GM12891 (cell line): ENCODE measurements around the gene RAB11FIP4.

Source experiments
- DNase-seq: peaks from one replicate; pipeline ENCODE4 v3.0.0; 2011; ENCODE audit warnings: low spot score; ENCODE audit not compliant: insufficient read length
- FAIRE-seq: peaks from 2 replicates; lab custom pipeline; 2011; peaks lifted over from hg19 to GRCh38; lab: Jason Lieb, UNC
- PAX5 ChIP-seq: IDR thresholded peaks from 2 replicates; pipeline ENCODE4 v1.6.1; 2011; ENCODE audit warnings: low read length, moderate library complexity, mild to moderate bottlenecking; ENCODE audit not compliant: insufficient read depth, severe bottlenecking
- POLR2A ChIP-seq: IDR thresholded peaks from 2 replicates; pipeline ENCODE4 v1.6.1; 2011; ENCODE audit warnings: low read depth, low read length, control low read depth
- POLR2AphosphoS5 ChIP-seq: IDR thresholded peaks from 2 replicates; pipeline ENCODE4 v1.6.1; 2011; ENCODE audit warnings: low read depth, low read length, control low read depth
- POU2F2 ChIP-seq: IDR thresholded peaks from 2 replicates; pipeline ENCODE4 v1.6.1; 2011; ENCODE audit warnings: low read depth, mild to moderate bottlenecking, control low read depth, low read length, moderate library complexity
- SPI1 ChIP-seq: IDR thresholded peaks from 2 replicates; pipeline ENCODE4 v1.6.1; 2011; ENCODE audit warnings: low read depth, low read length, control low read depth
- TAF1 ChIP-seq: IDR thresholded peaks from 2 replicates; pipeline ENCODE4 v1.6.1; 2011; ENCODE audit warnings: low read depth, low read length, control low read depth

RAB11FIP4 gene

DNA sequence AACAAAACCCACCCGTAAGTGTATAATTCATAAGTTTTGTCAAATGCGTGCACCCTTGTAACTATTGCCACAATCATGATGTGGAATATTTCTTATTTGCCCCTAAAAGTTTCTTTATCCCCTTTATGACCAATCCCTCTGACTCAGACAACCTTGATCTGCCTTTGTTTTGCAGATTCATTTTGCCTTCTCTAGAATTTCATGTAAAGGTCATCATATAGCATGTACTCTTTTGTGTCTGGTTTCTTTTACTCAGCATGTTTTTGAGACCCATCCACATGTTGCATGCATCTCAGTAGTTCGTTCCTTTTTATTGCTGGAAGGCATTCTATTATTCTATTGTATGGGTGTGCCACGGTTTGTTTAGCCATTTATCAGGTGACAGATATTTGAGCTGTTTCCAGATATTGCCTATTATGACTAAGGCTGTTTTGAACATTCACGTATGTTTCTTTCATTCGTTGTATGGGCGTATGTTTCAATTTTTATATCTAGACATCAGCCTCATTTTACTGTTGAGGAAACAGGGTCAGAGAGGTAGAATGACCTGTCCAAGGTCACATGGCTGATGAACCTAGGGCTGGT, 192.4 kb downstream of the RAB11FIP4 start:
- DNase-seq (no peak), FAIRE-seq (no peak)
- TF ChIP-seq POLR2A (no peak), SPI1 (no peak), POU2F2 (no peak), TAF1 (no peak), POLR2AphosphoS5 (no peak), PAX5 (no peak)

DNA sequence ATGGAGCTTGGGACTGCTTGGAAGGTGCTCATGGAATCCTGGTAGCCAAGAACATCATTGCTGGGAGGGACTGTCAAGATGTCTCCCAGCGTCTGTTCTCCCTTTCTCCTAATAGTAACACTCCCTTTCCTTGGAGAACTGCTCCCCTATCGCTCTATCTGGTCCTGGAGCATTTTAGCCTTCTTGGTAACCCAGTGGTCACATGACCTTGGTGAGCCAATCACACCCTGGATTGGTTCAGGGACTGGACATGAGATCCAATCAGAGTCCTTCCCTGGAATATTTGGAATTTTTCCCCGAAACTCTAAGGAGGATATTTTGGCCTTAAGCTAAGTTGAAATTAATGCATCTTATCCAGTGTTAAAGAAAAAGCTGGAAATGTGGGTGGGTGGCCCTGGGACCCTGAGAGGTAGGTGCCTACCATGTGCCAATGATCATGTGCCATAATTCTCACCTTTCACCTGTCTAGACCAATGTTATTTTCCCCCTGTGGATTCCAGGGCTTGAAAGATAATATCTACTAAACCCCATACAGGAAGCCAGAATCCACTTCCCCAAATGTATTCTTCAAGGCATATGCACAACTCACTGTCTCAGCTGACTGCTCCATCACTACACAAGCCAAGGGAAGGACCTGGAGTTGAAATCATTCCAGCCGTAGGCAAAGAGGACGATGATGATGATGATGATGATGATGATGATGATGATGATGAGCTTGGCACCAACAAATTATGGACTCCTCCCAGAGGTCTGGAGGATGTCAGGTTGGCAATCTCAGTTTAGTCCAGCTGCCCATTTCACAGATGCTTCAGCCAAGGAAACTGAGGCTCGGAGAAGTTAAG, 193.2 kb downstream of the RAB11FIP4 start:
- no peak for DNase-seq
- TF ChIP-seq POLR2AphosphoS5 (no peak), TAF1 (no peak), POU2F2 (no peak), PAX5 (no peak), SPI1 (no peak), POLR2A (no peak)
- FAIRE-seq = no peak

DNA sequence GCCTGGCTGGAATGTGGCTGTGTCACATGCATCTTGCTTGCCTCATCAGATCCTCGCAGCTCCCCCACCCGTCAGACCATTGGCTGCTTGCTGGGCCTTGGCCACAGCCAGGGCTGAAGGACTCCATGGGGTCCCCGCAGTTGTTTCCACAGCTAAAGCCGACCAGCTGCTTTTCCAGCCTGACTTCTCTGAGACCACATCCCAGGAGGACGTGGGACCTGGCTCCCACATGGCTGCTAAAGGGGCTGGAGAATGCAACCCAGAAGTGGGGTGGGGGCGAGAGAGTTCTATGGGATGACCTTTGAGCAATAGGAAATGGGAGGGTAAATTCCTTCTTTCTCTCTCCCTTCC, 193.8 kb downstream of the RAB11FIP4 start:
- DNase-seq (no peak), FAIRE-seq (no peak)
- TF ChIP-seq PAX5 (no peak), SPI1 (no peak), TAF1 (no peak), POU2F2 (no peak)

DNA sequence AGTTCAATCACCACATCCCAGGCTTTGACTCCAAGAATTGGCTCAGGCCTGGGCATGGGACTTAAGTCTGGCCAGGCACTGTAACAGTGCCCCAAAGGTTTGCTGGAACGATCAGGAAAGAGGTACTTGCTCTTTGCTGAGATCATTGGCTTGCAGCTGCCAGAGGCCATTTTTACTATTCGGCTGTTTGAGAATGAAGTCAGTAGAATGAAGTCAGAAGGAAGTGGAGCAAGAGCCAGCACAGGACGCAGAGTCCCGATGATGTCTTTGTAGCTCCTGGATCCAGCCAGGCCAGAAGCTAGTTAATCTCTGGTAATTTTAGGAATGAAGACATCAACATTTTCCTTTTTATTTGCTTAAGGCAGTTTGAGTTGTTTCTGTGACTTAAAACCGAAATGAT, 195.5 kb downstream of the RAB11FIP4 start:
- FAIRE-seq (no peak), DNase-seq (no peak)
- TF ChIP-seq POLR2AphosphoS5 (no peak), POLR2A (no peak), POU2F2 (no peak), SPI1 (no peak), TAF1 (no peak), PAX5 (no peak)

DNA sequence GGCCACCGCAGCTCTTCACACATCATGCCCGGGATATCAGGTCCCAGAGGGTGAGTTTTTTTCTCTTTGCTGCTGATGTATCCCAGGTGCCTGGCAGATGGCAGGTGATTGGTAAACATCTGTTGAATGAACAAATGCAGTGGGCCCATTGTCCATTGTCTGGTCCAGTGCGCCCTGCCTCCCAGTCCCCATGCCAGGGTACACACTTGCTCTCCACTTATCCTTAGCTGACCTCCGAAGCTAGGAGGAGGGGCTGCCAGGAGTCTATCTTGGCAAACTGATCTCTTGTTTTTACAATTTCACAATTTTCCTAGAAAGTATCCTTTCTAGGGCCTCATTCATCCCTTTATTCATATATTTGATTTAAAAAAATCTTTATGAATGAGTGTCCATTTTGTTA, 196.0 kb downstream of the RAB11FIP4 start:
- TF ChIP-seq POLR2A = no peak
- TF ChIP-seq PAX5 = no peak
- TF ChIP-seq TAF1 = no peak
- no peak for TF ChIP-seq POLR2AphosphoS5
- TF ChIP-seq POU2F2 = no peak
- no peak for TF ChIP-seq SPI1
- DNase-seq (no peak), FAIRE-seq (no peak)
